SK-N-SH (cell line): Measurements from ENCODE around the gene ANAPC16. TPM values are rescaled to one million over a fixed set of nuclear protein-coding genes. Genes with fewer than 3 reads are reported as not detected.

Source experiments
- CTCF ChIA-PET: fragments of 300-600, 350-600 bp; formaldehyde crosslinking; extraction: SDS; loops from one replicate; lab custom pipeline; 2021; lab: Yijun Ruan, JAX
- POLR2A ChIA-PET: fragments of 350-600 bp; sonication (Branson Sonifier 250); formaldehyde crosslinking; extraction: SDS; loops from one replicate; lab custom pipeline; 2020; ENCODE audit warnings: antibody characterized with exemption, inconsistent platforms; lab: Yijun Ruan, JAX
- DNase-seq: peaks from one replicate; pipeline ENCODE4 v3.0.0; 2012
- H2AFZ ChIP-seq: fragments of 200-600 bp; sonication (generic); 2 replicates; pipeline ENCODE4 v1.8.1; 2016; ENCODE audit warnings: antibody characterized with exemption, mild to moderate bottlenecking, low read depth
- H3F3A ChIP-seq: fragments of 200-600 bp; sonication (generic); replicated peaks from 2 replicates; pipeline ENCODE3; 2016; ENCODE audit warnings: antibody characterized with exemption, mild to moderate bottlenecking; ENCODE audit not compliant: insufficient read depth
- H3K27ac ChIP-seq, 2 experiments: fragments of 200-500 bp in 1 of 2; fragments of 200-600 bp in 1 of 2; sonication (Bioruptor generic) in 1 of 2; sonication (generic), shearing (Covaris generic) in 1 of 2; 2 replicates each; pipeline versions ENCODE4 v1.5.1 to v1.6.1; 2014 to 2016; ENCODE audit warnings: low read depth in 2 of 2, inconsistent platforms in 1 of 2, low read length in 1 of 2, mild to moderate bottlenecking in 1 of 2, mixed read lengths in 1 of 2
- H3K27me3 ChIP-seq: fragments of 200-600 bp; sonication (generic), shearing (Covaris generic); 2 replicates; pipeline ENCODE4 v1.6.1; 2016; ENCODE audit warnings: mixed run types; ENCODE audit not compliant: insufficient read depth
- H3K36me3 ChIP-seq, 2 experiments: fragments of 200-500 bp in 1 of 2; fragments of 200-600 bp in 1 of 2; sonication (Bioruptor generic) in 1 of 2; sonication (generic) in 1 of 2; replicated peaks in 1 of 2; 2 replicates each; pipeline versions ENCODE3 to v1.5.1; 2014 to 2016; ENCODE audit warnings: low read length in 1 of 2, mild to moderate bottlenecking in 1 of 2; ENCODE audit not compliant: insufficient read depth in 2 of 2, control insufficient read depth in 1 of 2
- H3K4me1 ChIP-seq, 2 experiments: fragments of 200-500 bp in 1 of 2; fragments of 200-600 bp in 1 of 2; sonication (Bioruptor generic) in 1 of 2; sonication (generic), shearing (Covaris generic) in 1 of 2; 2 replicates each; pipeline versions ENCODE4 v1.5.1 to v1.6.1; 2014 to 2016; ENCODE audit warnings: low read depth in 1 of 2, low read length in 1 of 2, mixed run types in 1 of 2; ENCODE audit not compliant: insufficient read depth in 2 of 2, control insufficient read depth in 1 of 2
- H3K4me2 ChIP-seq: fragments of 200-600 bp; sonication (generic), shearing (Covaris generic); 2 replicates; pipeline ENCODE4 v1.6.1; 2017; ENCODE audit warnings: mixed run types
- H3K4me3 ChIP-seq, 2 experiments: fragments of 200-500 bp in 1 of 2; fragments of 200-600 bp in 1 of 2; sonication (Bioruptor generic) in 1 of 2; sonication (generic), shearing (Covaris generic) in 1 of 2; 2 replicates each; pipeline versions ENCODE4 v1.5.1 to v1.8.1; 2014 to 2016; ENCODE audit warnings: low read depth in 2 of 2, inconsistent platforms in 1 of 2, low read length in 1 of 2, mild to moderate bottlenecking in 1 of 2, mixed read lengths in 1 of 2, moderate library complexity in 1 of 2
- H3K79me2 ChIP-seq: fragments of 200-600 bp; sonication (generic); 2 replicates; pipeline ENCODE4 v1.8.1; 2017; ENCODE audit warnings: mild to moderate bottlenecking; ENCODE audit not compliant: insufficient read depth
- H3K9ac ChIP-seq: fragments of 200-600 bp; sonication (generic); 2 replicates; pipeline ENCODE4 v1.6.1; 2017; ENCODE audit warnings: mixed run types
- H3K9me2 ChIP-seq: fragments of 200-600 bp; sonication (generic); 2 replicates; pipeline ENCODE4 v1.6.1; 2017; ENCODE audit warnings: mixed run types
- H3K9me3 ChIP-seq: fragments of 200-600 bp; sonication (generic); 2 replicates; pipeline ENCODE4 v1.6.1; 2017; ENCODE audit warnings: mixed run types, mild to moderate bottlenecking, moderate library complexity
- H4K20me1 ChIP-seq: fragments of 200-600 bp; sonication (generic); 2 replicates; pipeline ENCODE4 v1.6.1; 2017; ENCODE audit warnings: mild to moderate bottlenecking, mixed run types; ENCODE audit not compliant: insufficient read depth
- ELF1 ChIP-seq: IDR thresholded peaks from 2 replicates; pipeline ENCODE4 v1.4.0; 2012
- FOXJ3 ChIP-seq: sonication (generic); formaldehyde crosslinking; IDR thresholded peaks from 2 replicates; pipeline ENCODE4 v1.5.1; 2020; ENCODE audit warnings: mild to moderate bottlenecking, missing genetic modification reagents
- GABPA ChIP-seq: IDR thresholded peaks from 2 replicates; pipeline ENCODE4 v1.4.0; 2012; ENCODE audit warnings: low read depth, mild to moderate bottlenecking
- GATA2 ChIP-seq: sonication (generic); formaldehyde crosslinking; IDR thresholded peaks from 2 replicates; pipeline ENCODE4 v1.5.0; 2020; ENCODE audit warnings: mild to moderate bottlenecking, missing genetic modification reagents
- TCF12 ChIP-seq: IDR thresholded peaks from 2 replicates; pipeline ENCODE4 v1.4.0; 2012
- YY1 ChIP-seq: IDR thresholded peaks from 2 replicates; pipeline ENCODE4 v1.4.0; 2012; ENCODE audit warnings: low read depth, mild to moderate bottlenecking
- WGBS: methylation state at CpG from one replicate; pipeline ENCODE4 v1.1.6; 2017; ENCODE audit warnings: low lambda C conversion rate; 5-methylcytosine and 5-hydroxymethylcytosine counted together
- polyA plus RNA-seq, 3 experiments: library from polyadenylated mRNA; depleted of rRNA; stranded (reverse); fragments of >200 nt; gene quantifications; 2 replicates each; pipeline ENCODE4 v1.2.3, GENCODE V29; 2012

The ANAPC16 gene
- polyA plus RNA-seq, 1 of the 3 experiments (the other 2 are of a cell fraction) = 45.2 TPM

DNA sequence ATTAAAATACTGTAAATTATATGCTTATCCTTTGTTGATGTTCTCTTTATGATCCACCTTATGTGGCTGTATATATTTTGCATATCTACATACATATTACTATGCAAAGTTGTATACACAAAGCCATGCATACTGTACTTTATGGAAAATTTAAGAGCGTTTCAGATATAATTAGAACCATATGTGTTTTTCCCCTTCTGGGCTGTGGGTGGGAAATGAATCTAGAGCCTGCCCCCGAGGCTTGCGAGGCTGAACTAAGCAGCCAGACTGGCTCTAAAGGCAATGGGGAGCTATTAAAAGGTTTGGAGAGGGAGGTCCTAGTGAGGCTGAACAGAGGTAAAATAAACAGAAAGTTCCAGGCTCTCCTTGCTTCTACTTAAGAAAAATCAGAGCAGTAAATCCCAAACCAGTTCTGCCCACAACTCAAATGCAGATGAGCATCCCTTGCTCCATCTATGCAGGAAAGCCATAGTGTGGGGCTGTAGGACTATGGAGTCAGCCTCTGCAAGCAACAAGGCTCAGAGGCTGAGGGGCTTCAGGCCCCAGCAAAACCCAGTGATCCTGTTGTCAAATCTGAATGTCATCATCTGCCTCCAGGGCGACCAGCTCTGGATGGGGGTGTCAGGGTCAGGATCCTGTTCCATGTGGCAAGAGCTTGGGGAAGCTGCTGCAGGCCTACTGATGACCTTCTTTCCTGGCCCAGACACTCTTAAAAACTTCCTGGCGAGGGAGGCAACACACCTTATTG lies 43.9 kb downstream of the ANAPC16 start:
- DNase-seq = peak; percentile 72
- no peaks in the 10 kb centered on the region for H3K36me3 ChIP-seq
- no peak overlapping the region for H3K9ac ChIP-seq
- no peaks in the 10 kb centered on the region for H4K20me1 ChIP-seq
- H3K9me3 ChIP-seq = no peaks in the 10 kb centered on the region
- WGBS = 33% methylated on average over 5 of the region's 5 CpGs
- no peaks in the 10 kb centered on the region for H3K79me2 ChIP-seq
- ChIA-PET CTCF (interaction anchor here (0.7 to 8.2 kb wide), 9 partner anchors 10 to 363 kb away, joined by 3 to 70 read pairs (median 3); partner anchors contain the start of gene DDIT4), POLR2A (interaction anchor here (1.1 to 8.8 kb wide), 5 partner anchors 14 to 72 kb away, joined by 3 to 174 read pairs (median 10); partner anchors contain the start of gene DDIT4)
- peak overlapping the region; percentile 41 to 96 for H3K27ac ChIP-seq
- TF ChIP-seq TCF12 (peak; percentile 89), GATA2 (peak; percentile 32; the same call in 1 of the 2 replicates), GABPA (no peak)
- H3K4me2 ChIP-seq = peak overlapping the region; percentile 77; the same call in 1 of the 2 replicates
- no peaks in the 10 kb centered on the region for H3K9me2 ChIP-seq
- H3K4me1 ChIP-seq = peaks cover 22 to 35% of the 10 kb centered on the region in 2 experiments
- no peaks in the 10 kb centered on the region for H3K27me3 ChIP-seq
- no peak overlapping the region for H3K4me3 ChIP-seq
- H3F3A ChIP-seq = no peaks in the 10 kb centered on the region
- H2AFZ ChIP-seq = no peak overlapping the region

- Histone ChIP-seq H4K20me1 (no peaks in the 10 kb centered on the region), H3K4me2 (peak overlapping the region; percentile 77), H3K4me3 (peak overlapping the region; percentile 52 to 64; a peak in 3 of 4 replicates), H2AFZ (peak overlapping the region; percentile 90; the same call in 1 of the 2 replicates), H3K9me2 (no peaks in the 10 kb centered on the region), H3K4me1 (peaks cover 20 to 28% of the 10 kb centered on the region in 2 experiments), H3K27ac (peak overlapping the region; percentile 41 to 96; a peak in 3 of 4 replicates), H3F3A (no peaks in the 10 kb centered on the region), H3K79me2 (no peaks in the 10 kb centered on the region), H3K9ac (peak overlapping the region; percentile 59; the same call in 1 of the 2 replicates), H3K27me3 (no peaks in the 10 kb centered on the region), H3K9me3 (no peaks in the 10 kb centered on the region), H3K36me3 (no peaks in the 10 kb centered on the region)
- POLR2A ChIA-PET = interaction anchor here (0.7 to 8.8 kb wide), 9 partner anchors 9 to 187 kb away, joined by 3 to 174 read pairs (median 5); partner anchors contain the start of gene DDIT4
- CTCF ChIA-PET = interaction anchor here (0.9 to 8.2 kb wide), 11 partner anchors 10 to 364 kb away, joined by 3 to 70 read pairs (median 5); partner anchors contain the start of gene DDIT4
- 25% methylated on average over 15 of the region's 19 CpGs for WGBS
- TF ChIP-seq FOXJ3 (CRISPR knock-in tag) (no peak), YY1 (no peak), TCF12 (no peak), ELF1 (no peak)
- DNase-seq = peak; percentile 95
Measured at GRCh38 chr10:72260239-72260975, 44.6 kb downstream of the ANAPC16 start.
